ENCODE results near the gene LACTBL1. TPM values are rescaled to one million over a fixed set of nuclear protein-coding genes. Genes with fewer than 3 reads are reported as not detected.
"Not testable (repeated sequence)": the region's sequence is repeated elsewhere in the genome, so short reads cannot be mapped to it uniquely, and the experiment has no call there.

LACTBL1 gene
- total RNA-seq, 2 donors from 2014 or later: not detected

GRCh38 chr1:22983944-22984343, 11.3 kb upstream of the LACTBL1 start:
- intact Hi-C loops (cut with DNase I): no loop called here
- DNase-seq (ENCODE audit: low spot score): no peak

GRCh38 chr1:22980471-22980790, 7.8 kb upstream of the LACTBL1 start:
- DNase-seq (ENCODE audit: low spot score); intact Hi-C loops (cut with DNase I): not testable (repeated sequence)

GRCh38 chr1:22978299-22978698, 5.6 kb upstream of the LACTBL1 start:
- intact Hi-C loops (cut with DNase I): loop anchor here (10.0 kb wide), 1 partner anchor 207 kb away; no protein-coding TSS in a partner anchor
- no peak for DNase-seq (ENCODE audit: low spot score)

- intact Hi-C loops (cut with DNase I): loop anchor here (10.0 kb wide), 1 partner anchor 208 kb away; no protein-coding TSS in a partner anchor
- peak; percentile 84 for DNase-seq (ENCODE audit: low spot score)
These were observed 4.0 kb upstream of the LACTBL1 start for GRCh38 chr1:22976461-22977243.

GRCh38 chr1:22976127-22976460, 3.4 kb upstream of the LACTBL1 start:
- intact Hi-C loops (cut with DNase I): loop anchor here (10.0 kb wide), 1 partner anchor 209 kb away; no protein-coding TSS in a partner anchor
- DNase-seq (ENCODE audit: low spot score): no peak

- intact Hi-C loops (cut with DNase I): loop anchor here (10.0 kb wide), 1 partner anchor 209 kb away; no protein-coding TSS in a partner anchor
- DNase-seq (ENCODE audit: low spot score): no peak
These were observed 3.0 kb upstream of the LACTBL1 start for GRCh38 chr1:22975694-22976093.

GRCh38 chr1:22971611-22972405, 858 bp downstream of the LACTBL1 start:
- DNase-seq (ENCODE audit: low spot score): peak; percentile 9
- intact Hi-C loops (cut with DNase I): loop anchor here (10.0 kb wide), 1 partner anchor 213 kb away; no protein-coding TSS in a partner anchor

- DNase-seq (ENCODE audit: low spot score): no peak
- intact Hi-C loops (cut with DNase I): loop anchor here (10.0 kb wide), 1 partner anchor 214 kb away; no protein-coding TSS in a partner anchor
These were observed 1.5 kb downstream of the LACTBL1 start for GRCh38 chr1:22971161-22971560.

- DNase-seq (ENCODE audit: low spot score): no peak
- intact Hi-C loops (cut with DNase I): loop anchor here (10.0 kb wide), 1 partner anchor 215 kb away; no protein-coding TSS in a partner anchor
These were observed 2.6 kb downstream of the LACTBL1 start for GRCh38 chr1:22970096-22970495.

- peak; percentile 24 for DNase-seq (ENCODE audit: low spot score)
These were observed 3.4 kb downstream of the LACTBL1 start for GRCh38 chr1:22969304-22969709.

GRCh38 chr1:22967833-22968232, 4.8 kb downstream of the LACTBL1 start:
- DNase-seq (ENCODE audit: low spot score): no peak
- intact Hi-C loops (cut with DNase I): no loop called here

More at GRCh38 chr1:22969304-22969709, 3.4 kb downstream of the LACTBL1 start:
- intact Hi-C loops (cut with DNase I): no loop called here

GRCh38 chr1:22966309-22966708, 6.4 kb downstream of the LACTBL1 start:
- intact Hi-C loops (cut with DNase I): no loop called here
- DNase-seq (ENCODE audit: low spot score): no peak

GRCh38 chr1:22963044-22963677, 9.5 kb downstream of the LACTBL1 start:
- DNase-seq (ENCODE audit: low spot score): no peak

GRCh38 chr1:22962558-22962957, 10.1 kb downstream of the LACTBL1 start:
- intact Hi-C loops (cut with DNase I): no loop called here
- no peak for DNase-seq (ENCODE audit: low spot score)

More at GRCh38 chr1:22963044-22963677, 9.5 kb downstream of the LACTBL1 start:
- intact Hi-C loops (cut with DNase I): no loop called here

- intact Hi-C loops (cut with DNase I): no loop called here
- DNase-seq (ENCODE audit: low spot score): no peak
These were observed 12.9 kb downstream of the LACTBL1 start for GRCh38 chr1:22959545-22960360.

GRCh38 chr1:22958556-22958955, 14.1 kb downstream of the LACTBL1 start:
- intact Hi-C loops (cut with DNase I): no loop called here
- DNase-seq (ENCODE audit: low spot score): no peak

- intact Hi-C loops (cut with DNase I): no loop called here
These were observed 15.6 kb downstream of the LACTBL1 start for GRCh38 chr1:22957066-22957465.

GRCh38 chr1:22955146-22955545, 17.5 kb downstream of the LACTBL1 start:
- intact Hi-C loops (cut with DNase I): no loop called here
- DNase-seq (ENCODE audit: low spot score): no peak

More at GRCh38 chr1:22957066-22957465, 15.6 kb downstream of the LACTBL1 start:
- DNase-seq (ENCODE audit: low spot score): no peak

GRCh38 chr1:22953740-22954141, 18.9 kb downstream of the LACTBL1 start:
- no peak for DNase-seq (ENCODE audit: low spot score)
- intact Hi-C loops (cut with DNase I): no loop called here

All from posterior vena cava (tissue), 2 donors.